AG20443 (cell line): Measurements from ENCODE around the gene TMA7B.
"Not testable (repeated sequence)": the region's sequence is repeated elsewhere in the genome, so short reads cannot be mapped to it uniquely, and the experiment has no call there.

Experiments
- DNase-seq: peaks from one replicate; pipeline ENCODE4 v3.0.0; 2012; ENCODE audit warnings: low spot score, mixed read lengths

TMA7B gene

DNA sequence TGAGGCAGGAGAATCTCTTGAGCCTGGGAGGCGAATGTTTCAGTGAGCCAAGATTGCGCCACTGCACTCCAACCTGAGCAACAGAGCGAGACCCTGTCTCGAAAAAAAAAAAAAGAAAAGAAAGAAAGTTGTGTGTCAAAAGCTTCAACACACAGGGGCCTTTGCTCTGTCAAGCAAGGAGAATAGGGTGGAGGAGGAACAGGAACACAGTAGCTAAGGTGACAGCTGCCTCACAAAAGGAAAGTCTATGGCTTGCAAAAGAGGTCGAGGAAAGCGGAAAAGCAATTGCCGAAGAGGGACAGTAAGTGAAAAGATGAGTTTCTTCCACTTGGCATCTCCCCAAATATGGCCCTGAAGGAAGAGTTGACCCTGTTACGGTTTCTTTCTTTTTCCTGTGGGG lies 26.5 kb upstream of the TMA7B start:
- DNase-seq, result no peak

GRCh38 chr22:39935116-39935515 lies 25.1 kb upstream of the TMA7B start:
- no peak for DNase-seq

DNA sequence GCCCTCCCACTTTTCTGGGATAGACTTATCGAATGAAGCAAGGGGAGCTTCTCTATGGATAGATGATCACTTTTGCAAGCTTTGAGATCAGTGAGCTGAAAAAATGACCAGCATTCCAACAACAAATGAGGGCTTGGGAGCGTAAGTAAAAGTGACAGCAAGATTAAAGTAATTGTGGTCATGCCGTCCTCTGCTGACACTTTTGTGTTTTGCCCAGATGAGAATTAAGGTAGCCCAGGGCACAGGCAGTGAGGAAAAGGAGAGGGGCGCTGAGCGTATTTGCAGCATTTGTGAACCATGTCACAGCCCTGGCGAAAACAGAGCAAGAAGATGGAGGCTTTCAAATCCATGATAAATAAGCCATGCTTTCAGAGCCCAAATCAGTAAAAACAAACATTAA lies 24.6 kb upstream of the TMA7B start:
- DNase-seq, result no peak

GRCh38 chr22:39936523-39937145 lies 23.6 kb upstream of the TMA7B start:
- DNase-seq, result no peak

DNA sequence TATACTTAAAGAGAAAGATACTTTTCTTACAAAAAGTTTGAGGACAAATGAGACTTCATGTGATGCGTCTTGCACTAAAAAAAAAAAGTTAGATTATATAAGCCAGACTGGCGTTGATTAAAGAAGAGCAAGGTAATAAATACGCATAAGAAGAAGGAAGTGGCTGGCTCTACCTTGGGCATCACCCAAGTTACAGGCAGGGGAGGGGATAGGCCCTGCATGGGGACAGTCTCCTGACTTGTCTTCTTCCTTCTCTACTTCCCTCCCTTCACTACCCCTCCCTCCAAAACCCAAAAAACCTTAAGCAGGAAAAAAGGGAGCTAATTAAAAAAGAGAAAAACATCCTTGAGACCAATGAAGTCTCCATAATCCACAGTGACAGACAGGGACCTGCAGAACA lies 22.3 kb upstream of the TMA7B start:
- DNase-seq, result no peak

DNA sequence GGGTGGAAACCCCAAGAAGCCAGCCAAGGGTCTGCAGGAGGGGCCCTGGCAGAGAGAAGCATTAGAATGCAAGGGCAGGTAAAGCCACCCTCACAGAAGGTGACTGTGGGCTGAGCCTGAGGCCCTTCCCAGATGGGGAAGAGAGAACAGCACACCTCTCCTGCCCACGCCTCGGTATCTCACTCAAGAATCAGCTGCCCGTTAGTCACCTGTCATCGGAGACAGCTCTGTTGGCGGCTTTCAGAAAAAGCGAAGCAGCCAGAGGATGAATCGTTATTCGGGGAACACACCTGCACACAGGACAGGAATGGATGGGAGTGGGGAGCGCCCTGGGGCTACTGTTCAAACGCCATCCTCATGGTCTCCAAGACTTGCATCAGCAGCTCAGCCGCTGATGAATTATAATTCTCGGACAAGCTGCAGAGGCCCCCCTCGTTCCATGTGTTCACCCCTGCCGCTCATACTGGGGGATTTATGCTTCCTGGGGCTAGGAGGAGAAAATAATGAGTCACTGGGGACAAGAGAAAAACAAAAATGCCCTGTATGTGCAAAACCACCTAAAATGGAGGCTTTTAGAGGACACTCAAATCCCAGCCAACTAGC lies 21.6 kb upstream of the TMA7B start:
- DNase-seq, result no peak

- DNase-seq, result no peak
Measured at GRCh38 chr22:39939830-39940229, 20.4 kb upstream of the TMA7B start.

DNA sequence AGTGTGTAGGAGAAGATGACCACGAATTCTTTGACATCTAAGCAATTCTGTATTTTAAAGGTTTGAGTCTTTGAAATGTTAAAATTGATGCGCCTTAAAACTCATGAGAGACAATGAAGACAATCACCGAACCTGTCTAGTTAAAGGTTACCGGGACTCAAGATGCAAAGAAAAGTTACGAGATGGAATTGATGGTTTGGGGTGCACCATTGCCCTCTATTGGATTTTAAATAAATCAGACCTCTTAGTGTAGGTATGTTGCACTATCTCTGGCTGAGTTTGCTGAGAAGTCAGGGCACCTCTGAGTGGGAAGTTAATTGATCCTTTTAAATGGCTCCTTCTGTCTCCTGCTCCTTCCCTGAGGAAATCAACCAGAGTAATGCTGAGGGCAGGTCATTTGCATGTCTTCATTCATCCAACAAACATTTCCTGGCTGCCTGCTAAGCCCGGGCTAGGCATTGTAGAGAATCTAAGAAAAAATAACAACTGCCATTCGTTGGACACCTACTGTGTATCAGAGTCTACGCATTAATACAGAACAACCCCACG lies 19.4 kb upstream of the TMA7B start:
- no peak for DNase-seq

DNA sequence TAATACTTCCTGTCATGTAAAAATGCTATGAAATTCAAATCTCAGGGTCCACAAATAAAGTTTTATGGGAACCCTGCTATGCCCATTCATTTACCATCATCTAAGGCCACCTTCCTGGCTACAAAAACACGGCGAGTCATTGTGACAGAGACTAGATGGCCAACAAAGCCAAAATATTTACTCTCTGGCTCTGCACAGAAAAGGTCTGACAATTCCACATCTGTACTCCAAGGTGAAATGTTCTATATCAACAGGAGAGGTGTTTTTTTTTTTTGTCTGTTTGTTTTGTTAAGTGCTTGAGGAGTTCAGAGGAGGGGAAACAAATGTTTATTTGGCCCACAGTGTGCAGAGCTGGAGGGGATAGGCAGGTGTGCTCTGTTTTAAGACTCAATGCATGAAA lies 18.6 kb upstream of the TMA7B start:
- DNase-seq, result no peak

GRCh38 chr22:39942439-39943230 lies 17.6 kb upstream of the TMA7B start:
- no peak for DNase-seq

DNA sequence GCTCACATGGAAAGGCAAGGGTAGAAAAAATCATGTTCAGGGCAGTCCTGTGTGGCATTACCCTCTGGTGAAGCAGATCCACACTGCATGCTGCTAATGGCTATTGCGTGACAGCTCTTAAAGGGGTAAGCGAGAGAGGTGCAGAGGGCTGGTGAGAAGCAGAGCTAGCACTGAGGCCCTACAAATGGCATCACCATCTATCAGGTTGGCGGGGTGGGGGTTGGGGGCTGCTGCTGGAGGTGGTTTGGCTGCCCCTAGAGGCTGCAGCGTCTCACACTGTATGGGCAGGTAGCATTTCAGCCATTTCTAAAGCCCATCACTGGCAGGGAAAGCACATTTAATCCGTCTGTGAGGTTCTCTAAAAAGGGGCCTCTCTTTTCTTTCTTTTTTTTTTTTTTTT lies 16.9 kb upstream of the TMA7B start:
- no peak for DNase-seq

DNA sequence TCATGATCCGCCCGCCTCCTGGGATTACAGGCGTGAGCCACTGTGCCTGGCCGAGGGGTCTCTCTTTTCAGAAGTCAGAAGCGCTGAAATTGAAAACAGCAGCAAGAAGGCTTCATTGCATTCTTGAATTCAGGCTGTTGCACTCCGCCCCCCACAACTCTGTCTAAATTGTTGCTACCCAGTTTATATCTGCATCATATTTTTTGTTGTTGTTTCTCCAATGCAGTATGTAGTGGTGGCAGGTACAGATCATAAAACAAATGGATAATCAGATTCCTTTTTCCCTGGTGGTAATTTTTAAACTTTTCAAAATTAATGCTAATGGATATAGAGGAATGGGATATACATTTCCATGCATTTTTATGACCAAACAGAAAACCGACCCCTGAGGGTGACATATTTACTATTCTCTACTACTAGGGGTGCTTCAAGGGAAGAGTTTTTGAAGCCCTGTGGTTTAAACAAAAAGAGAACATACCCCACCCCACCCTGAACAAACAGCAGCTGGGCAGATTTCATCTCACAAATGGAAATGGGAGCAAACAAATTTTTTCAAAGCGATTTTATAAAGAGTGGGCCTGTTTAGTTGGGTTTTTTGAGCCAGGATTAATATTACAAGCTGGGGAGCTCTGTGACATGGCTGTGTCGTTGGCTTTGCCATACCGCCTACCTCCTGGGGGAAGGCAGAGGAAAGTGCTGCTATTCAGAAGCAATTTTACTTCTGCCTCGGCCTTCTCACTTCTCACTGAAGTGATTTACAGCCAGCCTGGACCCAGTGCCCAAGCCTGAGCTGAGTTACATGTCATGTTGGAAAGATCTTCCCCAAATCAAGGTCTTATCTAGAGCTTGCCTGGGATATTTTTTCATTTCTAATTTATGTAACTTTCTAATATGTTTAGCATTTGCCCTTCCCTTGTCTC lies 16.0 kb upstream of the TMA7B start:
- DNase-seq, result no peak

- no peak for DNase-seq
Measured at GRCh38 chr22:39946126-39946502, 14.1 kb upstream of the TMA7B start.

GRCh38 chr22:39946503-39947219 lies 13.5 kb upstream of the TMA7B start:
- no peak for DNase-seq

GRCh38 chr22:39947220-39948216 lies 12.7 kb upstream of the TMA7B start:
- DNase-seq, result no peak

GRCh38 chr22:39949964-39950737 lies 10.0 kb upstream of the TMA7B start:
- DNase-seq, result no peak

DNA sequence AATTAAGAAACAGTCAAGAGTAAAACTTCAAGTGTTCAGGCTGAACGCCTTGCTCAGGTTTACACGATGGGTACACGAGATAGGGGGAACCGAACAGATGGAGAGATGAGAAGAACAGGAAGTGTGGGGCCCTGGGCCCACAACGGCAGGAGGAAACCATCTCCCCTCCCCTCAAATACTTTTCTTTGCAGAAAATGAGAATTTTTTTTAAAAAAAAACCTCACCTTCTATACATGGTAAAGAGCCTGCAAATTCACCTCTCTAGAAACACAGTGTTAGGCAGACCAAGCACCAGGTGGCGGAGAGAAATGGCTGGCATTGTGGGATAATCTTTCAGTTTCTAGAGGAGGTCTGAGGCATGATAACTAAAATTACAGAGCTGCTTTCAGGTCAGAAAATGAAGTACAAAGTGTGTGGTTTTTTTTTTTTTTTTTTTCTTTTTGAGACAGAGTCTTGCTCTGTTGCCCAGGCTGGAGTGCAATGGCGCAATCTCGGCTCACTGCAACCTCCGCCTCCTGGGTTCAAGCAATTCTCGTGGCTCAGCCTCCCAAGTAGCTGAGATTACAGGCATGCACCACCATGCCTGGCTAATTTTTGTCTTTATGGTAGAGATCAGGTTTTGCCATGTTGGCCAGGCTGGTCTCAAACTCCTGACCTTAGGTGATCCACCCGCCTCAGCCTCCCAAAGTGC lies 8.4 kb upstream of the TMA7B start:
- not testable (repeated sequence) for DNase-seq

DNA sequence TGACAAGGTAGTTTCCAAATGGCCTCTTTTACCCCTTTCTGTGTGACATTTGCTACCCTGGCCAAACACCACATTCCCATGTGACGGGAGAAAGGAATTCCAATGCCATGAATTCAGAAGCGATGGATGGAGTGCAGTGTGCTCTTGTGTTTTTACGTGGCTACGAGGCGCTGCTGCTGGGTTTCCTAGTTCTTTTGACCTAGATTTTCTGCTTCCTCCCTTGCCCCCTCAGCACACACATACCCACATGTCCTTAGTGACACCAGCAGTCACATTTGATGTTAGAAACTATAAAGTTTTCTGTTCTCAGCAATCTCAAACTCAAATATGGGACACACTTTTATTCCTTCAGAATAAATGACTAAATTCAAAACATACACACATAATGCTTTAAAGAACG lies 7.8 kb upstream of the TMA7B start:
- DNase-seq, result no peak

- no peak for DNase-seq
Measured at GRCh38 chr22:39953101-39953500, 7.1 kb upstream of the TMA7B start.
